Cerebellar cortex (tissue), 1 donor: ENCODE data around the gene ARHGAP44.
"Not testable (repeated sequence)": the region's sequence is repeated elsewhere in the genome, so short reads cannot be mapped to it uniquely, and the experiment has no call there.

ENCODE experiments used
- DNase-seq: peaks from one replicate; pipeline ENCODE4 v3.0.0-alpha.2; 2015; ENCODE audit warnings: low spot score

ARHGAP44 gene

DNA sequence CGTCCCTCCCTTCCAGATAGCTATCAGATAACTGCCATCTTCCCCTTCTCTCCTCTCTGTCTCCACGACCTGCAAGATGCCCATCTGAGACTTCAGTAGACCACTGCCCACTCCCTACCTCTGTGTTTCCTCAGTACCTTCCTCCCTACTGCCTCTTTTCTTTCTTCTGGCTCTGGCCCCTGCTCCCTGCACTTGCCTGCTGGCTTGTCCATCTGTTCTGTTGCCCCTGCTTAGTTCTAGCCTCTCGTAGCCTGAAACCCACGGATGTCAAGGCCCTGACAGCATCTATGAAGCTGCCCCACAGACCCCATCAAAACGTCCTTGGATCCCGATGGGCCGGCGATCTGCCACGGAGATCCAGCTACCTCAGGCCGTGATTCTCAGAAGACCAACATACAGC, 175.5 kb downstream of the ARHGAP44 start:
- DNase-seq, result peak; percentile 69

GRCh38 chr17:12965988-12966387, 176.7 kb downstream of the ARHGAP44 start:
- no peak for DNase-seq

GRCh38 chr17:12966413-12966812, 177.1 kb downstream of the ARHGAP44 start:
- DNase-seq, result no peak

DNA sequence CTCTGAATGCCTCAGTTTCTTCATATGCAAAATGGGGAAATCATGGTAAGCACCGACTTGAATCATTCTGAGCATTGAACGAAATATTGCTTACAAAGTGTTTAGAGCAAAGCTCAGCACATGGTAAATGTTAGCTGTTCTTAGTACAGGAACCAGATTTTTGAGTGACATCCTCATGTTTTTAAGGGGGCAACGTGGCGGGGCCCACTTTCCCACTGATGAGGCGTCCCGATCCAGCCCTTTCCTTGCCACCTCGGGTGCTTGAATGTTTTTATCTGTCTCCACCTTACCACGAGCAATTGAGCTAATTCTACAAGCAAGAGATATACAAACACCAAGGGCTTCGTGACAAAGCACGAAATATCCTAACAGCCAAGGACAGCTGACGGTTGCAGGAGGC, 178.7 kb downstream of the ARHGAP44 start:
- DNase-seq, result no peak

- DNase-seq, result peak; percentile 83
Observed at GRCh38 chr17:12973496-12974004, 184.3 kb downstream of the ARHGAP44 start.

DNA sequence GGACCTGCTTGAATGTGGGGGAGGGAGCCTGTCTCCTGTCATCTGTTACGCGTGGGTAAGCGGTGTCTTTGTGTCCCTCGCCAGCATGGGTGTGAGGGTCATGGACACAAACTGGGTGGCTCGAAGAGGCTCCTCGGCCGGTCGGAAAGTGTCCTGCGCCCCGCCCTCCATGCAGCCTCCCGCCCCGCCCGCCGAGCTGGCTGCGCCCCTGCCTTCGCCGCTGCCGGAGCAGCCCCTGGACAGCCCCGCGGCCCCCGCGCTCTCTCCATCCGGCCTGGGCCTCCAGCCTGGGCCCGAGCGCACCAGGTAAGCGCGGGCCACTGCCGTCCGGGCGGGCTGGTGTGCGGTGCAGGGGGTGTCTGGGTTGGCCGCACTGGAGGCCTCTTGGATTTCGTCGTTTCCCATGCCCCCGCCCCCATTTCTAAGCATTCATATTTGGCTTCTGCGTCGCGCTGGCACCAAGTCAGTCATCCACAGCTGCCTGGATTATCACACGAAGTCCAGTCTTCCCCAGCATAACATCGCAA, 184.8 kb downstream of the ARHGAP44 start:
- no peak for DNase-seq

- no peak for DNase-seq
Observed at GRCh38 chr17:12977008-12977751, 187.9 kb downstream of the ARHGAP44 start.

GRCh38 chr17:12978787-12979186, 189.5 kb downstream of the ARHGAP44 start:
- DNase-seq, result not testable (repeated sequence)

DNA sequence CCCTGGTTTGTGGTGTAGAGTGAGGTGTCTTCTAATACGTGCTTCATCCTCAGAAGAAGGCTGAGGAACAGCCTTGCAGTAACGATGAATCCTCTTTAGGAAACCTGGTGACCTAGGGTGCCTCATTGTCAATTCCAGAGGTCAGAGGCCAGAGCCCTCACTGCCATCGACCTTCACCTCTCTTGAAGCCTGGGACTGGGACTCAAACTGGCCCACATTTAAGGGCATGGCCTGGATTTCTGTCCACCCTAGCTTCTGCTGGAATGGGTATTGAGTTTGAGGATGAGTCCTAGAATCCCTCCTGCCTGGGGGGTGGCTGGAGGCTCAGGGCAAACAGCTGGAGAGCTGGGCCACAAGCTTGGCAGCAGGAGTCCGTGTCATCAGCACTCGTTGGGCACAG, 189.9 kb downstream of the ARHGAP44 start:
- no peak for DNase-seq

GRCh38 chr17:12979826-12980500, 190.7 kb downstream of the ARHGAP44 start:
- DNase-seq, result no peak

DNA sequence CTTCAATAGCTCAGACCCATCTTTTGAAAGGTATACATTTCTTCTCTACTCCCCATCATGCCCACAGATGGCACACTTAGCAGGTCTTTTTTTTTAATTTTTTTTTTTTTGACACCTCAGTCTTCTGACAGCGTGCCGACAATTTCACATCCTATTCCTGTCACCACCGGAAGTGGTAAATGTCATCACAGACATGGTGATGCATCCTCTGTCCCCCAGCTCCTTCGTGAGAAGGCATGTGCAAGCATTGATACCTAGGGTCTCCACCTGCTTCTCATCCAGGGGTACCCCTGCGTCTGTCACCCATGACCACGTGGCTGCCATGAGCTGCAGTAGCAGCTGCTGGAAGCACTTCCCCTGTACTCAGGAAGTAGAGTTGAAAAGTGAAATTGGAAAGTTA, 192.9 kb downstream of the ARHGAP44 start:
- no peak for DNase-seq

DNA sequence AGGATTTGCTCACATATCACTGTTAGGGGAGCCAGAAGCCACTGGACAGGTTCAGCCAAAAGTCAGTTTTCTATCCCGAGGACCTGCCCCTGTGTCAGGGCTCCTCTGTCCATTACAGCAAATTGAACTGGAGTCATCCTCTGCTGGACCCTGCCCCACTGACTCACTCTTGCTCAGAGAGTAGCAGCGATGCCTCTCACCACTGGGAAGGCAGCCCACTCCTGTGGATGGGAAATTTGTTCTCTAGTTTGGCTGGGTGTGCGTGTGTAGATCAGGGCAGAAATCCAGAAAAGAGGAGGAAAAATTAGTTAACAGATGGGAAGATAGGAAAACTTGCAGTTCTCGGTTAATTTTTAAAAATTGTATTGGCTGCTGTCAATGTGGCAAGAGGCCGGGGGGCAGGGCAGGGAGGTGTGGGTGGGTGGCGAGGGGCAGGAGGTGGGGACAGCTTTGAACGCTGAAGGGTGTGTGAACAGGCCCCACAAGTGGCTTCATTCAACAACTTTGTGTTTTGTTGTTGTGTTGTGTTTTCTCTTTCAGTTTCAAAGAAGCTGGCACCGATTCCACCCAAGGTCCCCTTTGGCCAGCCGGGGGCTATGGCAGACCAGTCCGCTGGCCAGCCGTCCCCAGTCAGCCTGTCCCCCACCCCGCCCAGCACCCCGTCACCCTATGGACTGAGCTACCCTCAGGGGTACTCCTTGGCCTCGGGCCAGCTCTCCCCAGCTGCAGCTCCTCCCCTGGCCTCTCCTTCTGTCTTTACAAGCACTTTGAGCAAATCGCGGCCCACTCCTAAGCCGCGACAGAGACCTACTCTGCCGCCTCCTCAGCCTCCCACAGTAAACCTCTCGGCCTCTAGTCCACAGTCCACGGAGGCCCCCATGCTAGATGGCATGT, 194.9 kb downstream of the ARHGAP44 start:
- peak; percentile 90 for DNase-seq

DNA sequence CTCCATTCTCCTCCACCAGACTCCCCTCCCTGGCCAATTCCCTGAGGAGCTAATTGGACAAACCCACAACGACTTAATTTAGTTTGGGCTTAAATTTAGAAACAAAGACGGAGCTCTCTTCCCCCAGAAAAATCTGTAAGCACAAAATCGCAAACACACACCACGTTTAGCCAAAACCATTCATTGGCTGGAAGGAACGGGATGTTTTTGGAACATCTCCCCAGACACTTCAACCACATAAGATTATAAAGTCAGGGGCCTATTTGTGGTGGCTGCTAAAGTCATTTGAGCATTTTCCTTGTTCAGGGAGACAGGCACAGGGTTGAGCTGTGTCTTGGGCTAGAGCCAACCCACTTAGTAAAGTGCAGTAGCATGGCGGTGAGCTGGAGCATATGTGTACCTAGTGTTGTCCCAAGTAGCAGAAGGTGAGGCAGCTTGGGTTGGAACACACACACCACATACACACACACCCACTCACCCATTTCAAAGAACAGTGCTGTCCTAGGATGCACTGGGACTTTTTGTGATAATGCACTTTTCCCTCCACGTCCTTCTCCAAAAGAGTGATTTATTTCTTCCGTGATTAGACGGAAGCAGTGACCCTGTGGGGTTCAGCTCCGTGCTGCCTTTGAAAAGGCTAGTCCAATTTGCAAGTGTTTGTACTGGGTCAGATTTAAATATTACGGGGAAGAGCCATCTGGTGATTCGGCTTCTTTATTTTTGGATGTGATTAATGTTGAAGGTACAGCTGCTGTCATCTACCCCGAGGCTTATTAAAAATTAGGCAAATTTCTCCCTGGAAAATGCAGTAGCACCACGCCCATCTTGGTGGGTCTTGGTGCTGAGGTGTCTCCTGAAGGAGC, 196.4 kb downstream of the ARHGAP44 start:
- peak; percentile 84 for DNase-seq

DNA sequence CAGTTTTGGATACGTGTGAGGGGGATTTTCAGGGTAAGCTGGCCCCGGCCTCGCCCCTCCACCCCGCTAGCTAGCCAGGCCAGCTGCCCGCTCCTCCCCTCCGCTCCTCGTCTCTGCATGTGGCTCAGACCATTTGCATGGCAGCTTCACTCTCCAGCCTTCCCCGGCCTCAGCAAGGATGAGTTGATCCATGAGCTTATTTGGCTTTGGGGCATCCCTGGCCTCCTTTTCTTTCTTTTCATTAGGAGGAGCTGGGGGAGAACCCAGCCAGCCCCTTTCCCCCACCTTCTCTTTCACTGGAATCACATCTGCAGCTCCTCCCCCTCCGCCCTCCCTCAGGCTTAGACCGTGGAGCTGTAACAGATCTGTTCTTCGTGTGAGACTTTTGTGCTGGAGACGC, 197.8 kb downstream of the ARHGAP44 start:
- DNase-seq, result no peak

DNA sequence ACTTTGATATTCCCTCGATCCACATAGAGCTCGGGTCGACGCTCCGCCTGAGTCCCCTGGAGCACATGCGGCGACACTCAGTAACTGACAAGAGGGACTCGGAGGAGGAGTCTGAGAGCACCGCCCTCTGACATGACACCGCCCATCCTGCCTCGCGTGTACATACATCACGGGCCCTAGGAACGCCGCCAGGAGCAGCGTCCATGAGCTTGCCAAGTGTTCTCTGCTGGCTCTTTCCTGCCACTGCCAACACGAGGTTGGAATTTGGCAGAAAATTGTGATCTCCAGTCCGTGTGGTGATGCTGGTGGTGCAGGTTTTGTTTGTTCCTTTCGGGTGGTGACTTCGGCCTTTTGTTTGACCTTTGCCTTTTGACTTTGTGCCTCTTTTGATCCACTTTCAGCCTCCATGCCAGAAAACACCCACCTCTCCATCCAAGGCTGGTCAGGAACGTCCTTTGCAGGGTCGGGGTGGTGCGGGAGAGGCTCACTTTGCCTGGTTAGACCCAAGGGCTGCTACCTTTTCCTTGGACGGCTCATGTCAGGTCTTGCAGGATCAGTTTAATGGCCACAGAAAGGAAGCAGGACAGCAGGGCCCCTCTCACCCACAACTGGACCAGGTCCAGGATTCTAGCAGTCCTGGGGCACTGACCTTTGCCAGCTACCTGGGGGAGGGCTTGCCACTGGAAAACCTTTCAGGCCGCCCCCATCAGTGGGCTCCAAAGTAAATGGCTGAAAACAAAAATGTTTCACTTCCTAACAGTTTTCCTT, 200.9 kb downstream of the ARHGAP44 start:
- peak; percentile 97 for DNase-seq

DNA sequence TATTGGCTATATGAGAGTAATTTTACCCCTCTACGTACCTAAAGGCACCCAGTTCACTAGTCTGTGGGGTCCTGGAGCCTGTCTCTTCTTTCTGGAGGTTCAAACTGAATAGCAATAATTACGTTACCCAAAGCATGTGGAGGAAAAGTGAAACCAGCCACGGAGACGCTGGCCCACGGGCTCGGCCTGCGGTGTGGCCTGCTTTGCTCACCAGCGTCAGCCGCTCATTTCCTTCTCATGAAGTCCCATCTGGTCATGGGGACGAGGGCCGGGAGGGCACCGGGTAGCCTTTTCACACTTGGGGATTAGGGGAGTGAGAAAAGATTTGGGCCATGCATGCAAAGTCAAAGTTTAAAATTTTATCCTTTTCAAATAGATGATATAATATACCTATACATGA, 201.6 kb downstream of the ARHGAP44 start:
- no peak for DNase-seq

DNA sequence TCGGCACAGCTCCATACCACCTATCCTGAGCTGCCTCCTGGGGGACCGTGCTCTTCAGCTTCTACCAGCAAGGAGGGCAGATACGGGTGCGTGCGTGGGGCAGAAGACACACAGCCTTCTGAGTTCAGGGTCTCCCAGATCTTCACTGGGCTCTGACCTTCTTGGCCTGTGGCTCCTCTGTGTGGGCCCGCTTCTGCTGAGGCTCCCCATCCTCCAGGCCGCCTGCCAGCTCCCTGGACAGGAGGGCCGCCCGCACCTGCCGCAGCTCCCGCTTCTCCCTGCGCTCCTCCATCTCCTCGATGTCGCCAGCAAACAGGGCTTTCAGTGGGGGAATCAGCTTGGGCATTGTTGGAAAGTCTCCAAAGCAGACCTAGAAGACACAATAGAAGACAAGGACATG, 203.4 kb downstream of the ARHGAP44 start:
- no peak for DNase-seq

GRCh38 chr17:12993631-12994030, 204.3 kb downstream of the ARHGAP44 start:
- DNase-seq, result no peak

DNA sequence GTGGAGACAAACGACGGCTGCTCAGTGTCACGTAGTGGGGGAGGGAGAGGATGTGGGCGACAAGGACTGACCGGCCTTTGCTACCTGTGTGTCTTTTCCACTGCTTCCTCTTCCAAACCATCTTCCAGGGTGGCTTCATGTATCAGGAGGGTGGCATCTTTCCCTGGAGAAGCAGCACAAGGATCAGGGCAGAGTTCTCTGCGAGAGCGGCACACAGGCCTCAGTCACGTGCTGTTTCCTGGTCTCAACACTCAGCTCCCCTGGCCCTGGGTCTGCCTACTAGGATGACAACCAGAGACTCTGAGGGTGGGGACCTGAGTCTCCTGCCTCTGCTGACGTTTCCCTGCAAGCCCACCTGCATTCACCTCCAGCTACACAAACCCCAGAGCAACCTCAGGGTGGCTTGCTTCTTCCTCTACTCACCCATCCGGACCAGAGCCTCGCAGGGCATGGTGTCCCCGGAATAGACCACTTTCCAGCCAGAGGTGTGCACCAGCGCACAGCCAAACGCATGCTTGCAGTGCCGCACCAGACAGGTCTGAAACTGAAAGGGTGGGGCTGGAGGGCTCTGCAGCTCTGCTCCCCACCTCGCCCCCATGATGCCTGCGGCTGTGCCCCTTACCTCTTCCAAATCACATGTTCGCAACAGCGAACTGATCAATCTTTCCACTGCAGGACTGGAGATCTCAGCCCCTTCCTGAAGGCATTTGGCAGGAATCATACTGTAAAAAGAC, 205.2 kb downstream of the ARHGAP44 start:
- DNase-seq, result no peak
